Measurements from ENCODE around the gene MYH14.
"Not testable (repeated sequence)": the region's sequence is repeated elsewhere in the genome, so short reads cannot be mapped to it uniquely, and the experiment has no call there.

Gene MYH14

DNA sequence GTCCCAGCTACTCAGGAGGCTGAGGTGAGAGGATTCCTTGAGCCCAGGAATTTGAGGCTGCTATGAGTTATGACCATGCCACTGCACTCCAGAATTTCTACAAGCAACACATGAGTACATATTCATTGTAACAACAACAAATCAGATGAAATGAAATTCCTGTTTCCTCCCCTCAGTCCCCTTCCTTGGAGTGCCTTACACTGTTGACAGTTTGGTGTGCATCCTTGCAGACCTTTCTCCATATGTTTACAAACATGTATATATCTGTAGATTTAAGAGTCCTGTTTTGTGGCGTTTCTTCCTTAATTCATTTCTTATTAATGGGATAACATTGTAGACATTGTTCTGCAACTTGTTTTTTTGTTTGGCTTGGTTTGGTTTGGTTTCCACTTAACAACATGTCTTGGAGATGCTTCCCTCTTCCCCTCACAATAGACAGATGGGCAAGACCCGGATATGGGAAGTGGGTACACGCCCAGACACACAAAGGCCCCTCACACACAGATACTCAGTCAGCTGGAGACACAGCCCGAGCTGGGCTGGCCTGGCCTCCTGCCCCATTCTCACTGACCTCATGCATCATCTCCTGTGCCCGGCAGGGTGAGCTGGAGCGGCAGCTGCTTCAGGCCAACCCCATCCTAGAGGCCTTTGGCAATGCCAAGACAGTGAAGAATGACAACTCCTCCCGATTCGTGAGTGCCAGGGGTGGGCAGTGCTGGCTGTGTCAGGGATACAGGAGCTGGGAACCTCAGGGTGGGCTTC is 21.7 kb downstream of the MYH14 start:
- DNase-seq (ENCODE audit: low read depth, low spot score) = no peak

DNA sequence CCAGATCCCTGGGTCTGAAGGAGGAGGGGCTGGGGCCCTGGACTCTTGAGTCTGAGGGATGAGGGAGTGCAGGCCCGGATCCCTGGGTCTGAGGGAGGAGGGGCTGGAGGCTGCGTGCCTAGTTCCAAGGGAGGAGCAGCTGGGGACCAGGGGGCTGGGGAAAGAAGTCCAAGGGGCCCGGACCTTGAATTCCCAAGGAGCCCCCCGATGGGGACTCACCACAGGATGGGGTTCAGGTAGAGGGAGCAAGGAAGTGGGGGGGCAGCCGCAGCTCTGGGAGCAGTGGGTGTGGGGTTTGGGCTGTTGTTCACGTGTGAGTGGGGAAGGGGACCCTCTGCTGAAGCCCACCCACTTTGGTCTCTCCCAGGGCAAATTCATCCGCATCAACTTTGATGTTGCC is 23.1 kb downstream of the MYH14 start:
- no peak for DNase-seq (ENCODE audit: low read depth, low spot score)

DNA sequence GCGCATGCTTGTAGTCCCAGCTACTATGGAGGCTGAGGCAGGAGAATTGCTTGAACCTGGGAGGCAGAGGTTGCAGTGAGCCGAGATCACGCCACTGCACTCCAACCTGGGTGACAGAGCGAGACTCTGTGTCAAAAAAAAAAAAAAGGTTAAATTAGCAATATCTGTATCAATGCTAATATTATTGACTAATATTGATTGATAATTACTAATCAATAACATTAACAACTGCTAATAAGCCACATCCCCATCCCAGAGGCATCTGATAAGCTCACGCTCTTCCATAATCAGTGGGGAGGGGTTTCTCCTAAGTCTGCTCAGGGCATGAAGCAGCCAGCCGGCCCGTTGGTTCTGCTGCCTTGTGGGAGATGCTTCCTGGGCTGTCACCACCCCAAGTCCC is 24.7 kb downstream of the MYH14 start:
- not testable (repeated sequence) for DNase-seq (ENCODE audit: low read depth, low spot score)

DNA sequence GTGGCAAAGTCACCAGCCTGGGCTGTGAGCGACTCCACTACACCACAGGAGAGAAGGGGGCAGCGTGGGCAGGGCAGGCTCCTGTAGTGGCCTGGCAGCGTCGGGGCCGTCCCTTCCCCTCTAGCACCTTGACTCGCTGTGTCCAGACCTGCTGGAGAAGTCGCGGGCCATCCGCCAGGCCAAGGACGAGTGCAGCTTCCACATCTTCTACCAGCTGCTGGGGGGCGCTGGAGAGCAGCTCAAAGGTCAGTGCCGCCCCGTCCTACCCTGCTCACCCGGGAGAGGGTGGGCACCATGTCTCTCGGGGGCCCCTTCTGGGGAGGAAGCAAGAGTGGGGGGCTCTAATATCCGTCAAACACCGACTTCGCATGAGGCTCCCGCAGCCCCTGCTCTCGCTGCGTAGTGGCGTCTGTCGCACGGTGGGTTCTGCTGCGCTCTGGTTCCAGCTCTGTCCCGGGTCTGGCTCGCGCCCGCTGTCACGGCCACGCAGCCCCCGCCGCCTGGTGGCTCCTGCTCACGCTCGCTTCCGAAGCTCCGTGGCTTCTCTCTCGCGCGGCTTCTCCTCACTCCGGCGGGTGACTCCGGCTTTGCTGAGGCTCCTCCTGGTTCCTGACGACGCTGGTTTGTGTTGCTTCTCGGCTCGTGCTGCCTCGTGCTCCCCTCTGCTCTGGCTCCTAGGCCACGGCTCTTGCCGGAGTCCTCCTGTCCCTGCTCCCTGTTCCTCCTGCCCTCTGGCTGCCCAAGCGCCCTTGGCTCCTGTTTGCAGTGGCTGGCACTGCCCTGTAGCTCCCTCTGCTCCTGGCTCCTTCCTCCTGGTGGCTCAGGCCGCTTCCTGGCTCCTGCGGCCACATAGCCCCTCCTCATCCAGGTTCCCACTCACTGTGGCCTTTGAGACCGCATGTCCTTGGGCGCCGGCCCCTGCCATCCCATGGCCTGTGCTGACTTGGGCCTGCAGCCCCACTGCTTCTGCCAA is 27.2 kb downstream of the MYH14 start:
- DNase-seq (ENCODE audit: low read depth, low spot score) = no peak

DNA sequence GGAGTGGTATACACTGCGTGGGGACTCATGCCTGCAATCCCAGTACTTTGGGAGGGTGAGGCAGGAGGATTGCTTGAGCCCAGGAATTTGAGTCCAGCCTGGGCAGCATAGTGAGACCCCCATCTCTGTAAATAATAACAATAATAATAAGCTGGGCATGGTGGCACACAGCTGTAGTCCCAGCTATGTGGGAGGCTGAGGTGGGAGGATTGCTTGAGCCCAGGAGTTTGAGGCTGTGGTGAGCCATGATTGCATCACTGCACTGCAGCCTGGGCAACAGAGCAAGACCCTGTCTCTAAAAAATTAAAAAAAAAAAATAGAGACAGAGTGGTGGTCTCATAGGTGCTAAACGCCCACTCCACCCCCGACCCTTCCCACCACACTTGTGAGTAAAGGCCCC is 28.0 kb downstream of the MYH14 start:
- not testable (repeated sequence) for DNase-seq (ENCODE audit: low read depth, low spot score)

DNA sequence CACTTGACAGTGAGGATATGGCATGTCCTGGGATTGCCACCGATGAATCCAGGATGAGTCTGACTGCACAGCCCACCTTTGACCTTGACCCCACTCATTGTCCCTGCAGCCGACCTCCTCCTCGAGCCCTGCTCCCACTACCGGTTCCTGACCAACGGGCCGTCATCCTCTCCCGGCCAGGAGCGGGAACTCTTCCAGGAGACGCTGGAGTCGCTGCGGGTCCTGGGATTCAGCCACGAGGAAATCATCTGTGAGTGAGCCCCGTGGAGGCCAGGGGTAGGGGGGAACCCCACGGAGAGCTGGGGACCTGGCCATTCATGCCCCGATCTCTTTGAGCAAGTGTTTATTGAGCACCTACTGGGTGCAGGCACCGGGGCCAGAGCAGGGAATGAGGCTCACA is 28.4 kb downstream of the MYH14 start:
- no peak for DNase-seq (ENCODE audit: low read depth, low spot score)

DNA sequence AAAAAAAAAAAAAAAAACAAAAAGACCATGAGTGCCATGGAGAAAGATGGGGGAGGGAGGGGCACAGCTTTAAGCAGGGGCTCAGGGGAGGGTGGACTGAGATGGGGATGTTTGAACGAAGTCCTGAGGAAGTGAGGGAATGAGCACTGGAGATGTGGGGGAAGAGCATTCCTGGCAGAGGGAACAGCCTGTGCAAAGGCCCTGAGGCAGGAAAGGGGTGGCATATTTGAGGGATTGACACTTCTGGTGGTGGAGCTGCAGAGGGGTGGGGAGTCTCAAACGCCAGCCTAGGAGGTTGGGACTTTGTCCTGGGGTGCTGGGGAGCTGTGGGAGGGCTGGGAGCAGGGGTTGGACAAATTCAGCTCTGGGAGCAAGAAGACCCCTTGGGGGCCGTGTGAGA is 29.2 kb downstream of the MYH14 start:
- no peak for DNase-seq (ENCODE audit: low read depth, low spot score)

DNA sequence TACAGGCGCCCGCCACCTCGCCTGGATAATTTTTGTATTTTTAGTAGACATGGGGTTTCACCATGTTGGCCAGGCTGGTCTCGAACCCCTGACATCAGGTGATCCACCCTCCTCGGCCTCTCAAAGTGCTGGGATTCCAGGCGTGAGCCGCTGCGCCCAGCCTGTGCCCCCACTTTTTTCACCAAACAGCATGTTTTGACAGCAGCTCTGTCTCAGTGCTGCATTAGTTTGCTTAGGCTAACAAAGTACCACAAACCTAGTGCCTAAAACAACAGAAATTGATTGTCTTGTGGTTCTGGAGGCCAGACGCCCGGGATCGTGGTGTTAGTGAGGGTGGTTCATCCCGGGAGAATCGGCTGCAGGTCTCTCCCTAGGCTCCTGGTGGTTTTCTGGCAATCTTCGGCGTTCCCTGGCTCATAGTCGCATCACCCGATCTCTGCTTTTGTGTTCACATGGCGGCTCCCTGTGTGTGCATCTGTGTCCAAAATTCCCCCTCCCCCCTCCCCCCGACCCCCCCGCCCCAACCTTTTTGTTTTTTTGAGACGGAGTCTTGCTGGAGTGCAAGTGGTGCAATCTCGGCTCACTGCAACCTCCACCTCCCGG is 30.0 kb downstream of the MYH14 start:
- DNase-seq (ENCODE audit: low read depth, low spot score) = no peak

DNA sequence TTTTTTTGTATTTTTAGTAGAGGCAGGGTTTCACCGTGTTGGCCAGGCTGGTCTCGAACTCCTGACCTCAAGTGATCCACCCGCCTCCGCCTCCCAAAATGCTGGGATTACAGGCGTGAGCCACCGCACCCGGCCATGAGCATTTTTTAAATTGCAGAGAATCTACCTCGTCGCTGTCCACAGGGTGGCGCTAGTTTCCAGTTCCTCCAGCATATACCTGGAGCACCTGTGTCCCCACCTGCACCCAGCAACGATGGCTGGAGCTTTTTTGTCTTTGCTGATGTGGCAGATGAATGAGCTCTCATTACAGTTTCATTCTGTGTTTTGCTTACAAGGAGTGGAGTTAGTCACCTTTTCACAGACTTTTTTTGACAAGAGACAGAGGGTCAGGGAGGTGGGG is 34.1 kb downstream of the MYH14 start:
- not testable (repeated sequence) for DNase-seq (ENCODE audit: low read depth, low spot score)

DNA sequence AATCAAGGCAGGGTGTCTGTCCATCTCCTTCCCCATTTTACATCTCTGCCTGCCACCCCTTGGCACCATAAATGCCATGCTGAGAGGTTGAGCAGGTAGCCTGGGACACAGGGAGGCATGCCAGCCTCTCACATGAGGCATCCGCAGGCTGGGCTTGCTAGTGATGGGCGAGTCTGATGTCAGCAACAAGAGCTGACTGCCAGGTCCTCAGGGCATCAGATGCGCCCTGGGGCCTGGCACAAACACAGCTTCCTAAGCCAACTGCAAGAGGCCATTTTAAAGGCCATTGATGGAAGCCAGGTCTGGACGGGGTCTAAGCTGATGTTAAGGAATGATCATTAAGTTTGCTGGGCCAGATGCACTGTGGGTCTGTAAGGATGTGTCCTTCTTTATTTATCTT is 34.6 kb downstream of the MYH14 start:
- no peak for DNase-seq (ENCODE audit: low read depth, low spot score)

DNA sequence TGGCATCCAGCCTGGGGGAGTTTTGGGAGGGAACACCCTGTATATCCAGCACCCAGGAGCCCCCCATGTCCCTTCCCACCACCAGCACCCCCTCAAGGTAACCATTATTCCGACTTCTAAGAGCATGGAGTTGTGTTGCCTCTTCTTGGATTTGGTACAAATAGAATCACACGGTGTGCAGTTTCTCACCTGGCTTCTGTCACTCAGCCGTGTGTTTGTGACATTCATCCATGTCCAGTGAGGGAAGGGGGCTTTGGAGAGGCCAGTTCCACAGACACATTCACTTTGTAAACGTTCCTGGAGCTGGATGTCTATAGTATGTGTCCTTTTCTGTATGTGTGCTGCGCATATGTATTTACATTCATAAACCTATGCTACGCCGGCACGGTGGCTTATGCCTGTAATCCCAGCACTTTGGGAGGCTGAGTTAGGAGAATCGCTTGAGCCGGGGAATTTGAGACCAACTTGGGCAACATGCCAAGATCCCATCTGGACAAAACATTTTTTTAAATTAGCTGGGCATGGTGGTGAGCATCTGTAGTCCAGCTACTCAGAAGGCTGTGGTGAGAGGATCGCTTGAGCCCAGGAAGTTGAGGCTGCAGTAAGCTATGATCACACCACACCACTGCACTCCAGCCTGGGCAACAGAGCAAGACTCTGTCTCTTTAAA is 36.6 kb downstream of the MYH14 start:
- no peak for DNase-seq (ENCODE audit: low read depth, low spot score)

DNA sequence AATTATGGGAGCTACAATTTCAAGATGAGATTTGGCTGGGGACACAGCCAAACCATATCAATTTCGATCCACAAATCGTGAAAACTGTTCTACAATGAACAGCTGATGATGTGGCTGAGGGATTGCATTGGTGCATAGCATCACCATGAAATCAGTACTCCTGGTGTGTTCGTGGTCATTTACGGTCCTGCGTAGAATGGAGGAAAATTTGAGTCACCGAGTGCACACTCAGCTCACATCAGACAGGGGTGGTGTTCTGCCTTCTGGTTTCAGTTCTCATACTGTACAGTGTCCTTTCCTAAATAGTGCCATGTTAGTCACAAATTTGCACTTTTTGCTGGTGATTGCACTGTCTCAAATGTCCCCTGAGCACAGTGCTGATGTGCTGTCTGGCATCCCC is 39.2 kb downstream of the MYH14 start:
- DNase-seq (ENCODE audit: low read depth, low spot score) = no peak

DNA sequence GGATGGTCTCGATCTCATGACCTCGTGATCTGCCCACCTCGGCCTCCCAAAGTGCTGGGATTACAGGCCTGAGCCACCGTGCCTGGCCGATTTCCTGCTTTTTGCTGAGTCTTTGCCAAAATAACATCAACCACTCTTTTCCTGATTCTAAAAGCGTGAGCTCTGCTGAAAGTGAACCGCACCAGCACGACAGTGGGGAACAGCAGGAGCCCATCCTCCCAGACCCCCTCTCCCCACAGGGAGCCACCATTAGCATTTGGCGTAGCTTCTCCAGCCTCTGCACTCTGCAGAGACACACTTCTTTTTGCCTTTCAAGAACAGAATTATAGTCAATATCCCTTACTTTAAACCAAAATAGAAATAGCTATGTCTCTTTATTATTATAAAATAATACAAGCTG is 41.3 kb downstream of the MYH14 start:
- DNase-seq (ENCODE audit: low read depth, low spot score) = no peak

DNA sequence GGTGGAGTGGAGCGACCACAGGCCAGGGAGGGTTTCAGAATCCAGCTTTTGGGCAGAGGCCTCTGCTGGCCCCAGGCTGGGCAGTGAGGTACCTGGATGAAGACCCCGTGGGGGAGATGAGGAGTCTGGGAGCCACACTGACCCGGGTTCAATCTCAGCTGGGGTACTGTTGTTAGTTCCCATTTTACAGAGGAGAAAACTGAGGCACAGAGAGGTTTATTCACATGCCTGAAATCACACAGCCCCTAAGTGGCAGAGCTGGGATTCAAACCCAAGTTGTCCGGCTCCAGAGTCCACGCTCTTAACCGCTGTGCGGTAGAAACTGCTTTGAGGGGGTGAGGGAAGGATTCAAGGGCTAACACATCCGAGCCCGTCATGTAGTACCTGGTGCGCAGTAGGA is 45.0 kb downstream of the MYH14 start:
- no peak for DNase-seq (ENCODE audit: low read depth, low spot score)

DNA sequence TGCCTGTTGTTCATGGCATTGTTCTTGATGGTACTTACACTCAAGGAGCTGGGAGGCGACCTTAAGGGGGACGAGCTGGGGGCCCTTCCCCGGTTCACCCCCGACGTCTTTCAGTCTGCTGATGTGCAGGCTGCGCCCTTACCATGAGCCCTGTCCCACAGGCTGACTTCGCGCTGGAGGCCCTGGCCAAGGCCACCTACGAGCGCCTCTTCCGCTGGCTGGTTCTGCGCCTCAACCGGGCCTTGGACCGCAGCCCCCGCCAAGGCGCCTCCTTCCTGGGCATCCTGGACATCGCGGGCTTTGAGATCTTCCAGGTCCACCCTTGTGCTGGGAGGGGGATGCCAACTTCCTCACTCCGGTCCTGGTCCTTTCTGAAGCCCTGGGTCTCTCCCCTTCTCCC is 45.4 kb downstream of the MYH14 start:
- no peak for DNase-seq (ENCODE audit: low read depth, low spot score)

DNA sequence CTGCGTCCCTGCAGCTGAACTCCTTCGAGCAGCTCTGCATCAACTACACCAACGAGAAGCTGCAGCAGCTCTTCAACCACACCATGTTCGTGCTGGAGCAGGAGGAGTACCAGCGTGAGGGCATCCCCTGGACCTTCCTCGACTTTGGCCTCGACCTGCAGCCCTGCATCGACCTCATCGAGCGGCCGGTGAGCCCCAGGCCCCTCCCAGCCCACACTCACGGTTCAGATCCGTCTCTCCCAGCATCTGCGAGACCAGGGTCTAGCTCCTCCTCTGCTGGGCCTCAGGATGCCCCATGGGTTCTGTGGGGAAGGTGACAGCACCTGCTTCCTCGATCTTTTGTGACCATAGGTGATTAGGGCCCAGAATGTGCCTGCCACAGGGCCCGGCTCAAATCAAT is 46.2 kb downstream of the MYH14 start:
- DNase-seq (ENCODE audit: low read depth, low spot score) = no peak

DNA sequence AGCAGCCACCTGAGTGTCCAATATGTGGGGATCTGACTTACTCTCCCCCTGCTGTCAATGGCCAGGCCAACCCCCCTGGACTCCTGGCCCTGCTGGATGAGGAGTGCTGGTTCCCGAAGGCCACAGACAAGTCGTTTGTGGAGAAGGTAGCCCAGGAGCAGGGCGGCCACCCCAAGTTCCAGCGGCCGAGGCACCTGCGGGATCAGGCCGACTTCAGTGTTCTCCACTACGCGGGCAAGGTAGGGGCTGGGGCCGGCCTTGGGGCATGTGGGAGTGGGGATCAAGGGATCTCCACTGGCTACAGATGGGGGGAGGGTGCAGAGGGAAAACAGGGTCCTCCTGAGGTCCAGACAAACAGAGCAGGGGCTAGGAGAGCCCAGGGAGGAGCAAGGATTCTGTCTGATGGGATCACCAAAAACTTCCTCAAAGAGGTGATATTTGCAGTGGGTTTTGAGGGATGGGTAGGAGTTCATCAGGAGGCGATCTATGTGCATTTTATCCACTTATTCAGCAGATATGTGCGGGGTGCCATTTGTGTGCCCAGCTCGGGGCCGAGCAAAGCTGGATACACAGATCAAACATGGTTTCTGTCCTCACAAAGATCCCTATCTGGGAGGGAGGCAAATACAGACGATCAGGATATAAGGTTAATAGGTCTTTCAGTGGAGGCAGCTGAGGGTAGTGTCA is 47.2 kb downstream of the MYH14 start:
- no peak for DNase-seq (ENCODE audit: low read depth, low spot score)

DNA sequence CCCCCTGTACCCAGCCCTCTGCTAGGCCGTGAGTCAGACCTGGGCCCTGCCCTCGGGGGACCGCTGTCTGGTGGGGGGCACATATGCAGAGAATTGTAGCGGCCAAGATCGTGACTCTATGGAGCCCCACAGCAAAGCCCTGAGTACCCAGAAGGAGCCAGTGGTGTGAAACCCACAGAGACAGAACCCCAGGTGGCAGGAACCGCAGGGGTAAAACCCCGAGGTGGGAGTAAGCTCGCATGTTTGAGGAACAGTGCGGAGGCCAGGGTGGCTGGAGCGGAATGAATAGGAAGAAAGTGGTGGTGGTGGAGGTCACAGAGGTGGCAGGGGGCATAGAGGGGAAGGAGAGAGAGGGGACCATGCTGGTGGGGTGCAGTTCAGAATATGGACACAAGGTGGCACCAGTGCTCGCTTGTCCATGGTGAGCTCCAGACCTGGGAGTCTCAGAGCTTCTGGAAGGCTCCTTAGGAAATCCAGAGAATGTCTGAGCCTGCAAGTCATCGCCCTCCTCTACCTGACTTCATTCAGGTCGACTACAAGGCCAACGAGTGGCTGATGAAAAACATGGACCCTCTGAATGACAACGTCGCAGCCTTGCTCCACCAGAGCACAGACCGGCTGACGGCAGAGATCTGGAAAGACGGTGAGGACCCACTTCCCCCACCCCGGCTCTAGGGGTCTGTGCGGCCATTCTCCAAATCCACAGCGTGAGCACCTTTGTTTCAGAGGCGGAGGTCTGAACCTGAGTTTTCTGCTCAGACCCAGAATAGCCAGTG is 48.9 kb downstream of the MYH14 start:
- DNase-seq (ENCODE audit: low read depth, low spot score) = no peak

DNA sequence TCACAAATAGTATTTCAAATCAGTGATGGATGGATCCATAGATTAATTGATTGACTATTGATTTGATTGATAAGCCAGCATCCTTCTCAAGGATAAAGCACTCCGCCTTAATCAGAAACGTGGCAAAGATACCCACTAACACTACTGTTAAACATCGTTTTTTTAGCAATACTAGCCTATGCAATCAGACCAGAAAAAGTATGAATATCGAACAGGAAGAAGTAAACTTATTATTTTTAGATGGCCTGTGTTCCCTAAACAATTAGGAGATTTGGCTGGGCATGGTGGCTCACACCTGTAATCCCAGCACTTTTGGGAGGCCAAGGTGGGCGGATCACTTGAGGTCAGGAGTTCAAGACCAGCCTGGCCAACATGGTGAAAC is 49.5 kb downstream of the MYH14 start:
- DNase-seq (ENCODE audit: low read depth, low spot score) = no peak

DNA sequence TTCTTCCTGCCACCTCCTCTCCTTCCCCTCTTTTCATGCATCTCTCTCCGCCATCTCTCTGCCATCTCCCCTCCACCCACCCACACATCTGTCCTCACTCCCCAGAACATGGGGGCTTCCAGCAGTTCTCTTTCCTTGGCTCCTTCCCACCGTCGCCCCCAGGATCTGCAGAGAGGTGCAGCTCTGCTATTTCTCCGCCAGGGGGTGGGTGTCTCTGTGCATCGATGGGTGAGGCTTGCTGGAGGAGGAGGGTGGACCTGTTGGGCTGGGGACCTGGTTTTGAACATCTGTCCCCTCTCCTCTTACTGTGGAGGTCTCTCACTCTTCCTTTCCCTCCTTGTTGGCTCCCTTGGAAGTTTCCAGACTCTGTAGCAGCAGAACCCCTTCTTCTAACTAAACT is 51.7 kb downstream of the MYH14 start:
- DNase-seq (ENCODE audit: low read depth, low spot score) = no peak

DNA sequence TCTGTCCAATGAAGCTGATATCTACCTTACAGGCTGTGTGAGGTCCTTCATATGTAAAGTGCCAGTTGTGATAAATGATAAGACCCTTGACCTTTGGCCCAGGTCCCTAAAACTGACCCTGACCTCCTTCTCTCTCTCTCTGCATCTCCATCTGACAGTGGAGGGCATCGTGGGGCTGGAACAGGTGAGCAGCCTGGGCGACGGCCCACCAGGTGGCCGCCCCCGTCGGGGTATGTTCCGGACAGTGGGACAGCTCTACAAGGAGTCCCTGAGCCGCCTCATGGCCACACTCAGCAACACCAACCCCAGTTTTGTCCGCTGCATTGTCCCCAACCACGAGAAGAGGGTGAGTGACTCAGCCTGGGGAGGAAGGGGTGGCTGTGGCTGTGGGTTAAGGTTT is 53.7 kb downstream of the MYH14 start:
- no peak for DNase-seq (ENCODE audit: low read depth, low spot score)
